Kidney glomerular epithelial cell (primary cell): Measurements from ENCODE around the gene NANOS1.
"Not testable (repeated sequence)": the region's sequence is repeated elsewhere in the genome, so short reads cannot be mapped to it uniquely, and the experiment has no call there.

Experiments used
- DNase-seq: peaks from one replicate; lab custom pipeline; 2025; lab: John Stamatoyannopoulos, UW

The NANOS1 gene

GRCh38 chr10:119007211-119007574 lies 22.3 kb upstream of the NANOS1 start:
- DNase-seq, result no peak

- peak; percentile 7 for DNase-seq
Observed at GRCh38 chr10:119020627-119020946, 8.9 kb upstream of the NANOS1 start.

- no peak for DNase-seq
Observed at GRCh38 chr10:119022846-119023552, 6.5 kb upstream of the NANOS1 start.

- no peak for DNase-seq
Observed at GRCh38 chr10:119023553-119023868, 6.0 kb upstream of the NANOS1 start.

- no peak for DNase-seq
Observed at GRCh38 chr10:119024882-119025281, 4.6 kb upstream of the NANOS1 start.

DNA sequence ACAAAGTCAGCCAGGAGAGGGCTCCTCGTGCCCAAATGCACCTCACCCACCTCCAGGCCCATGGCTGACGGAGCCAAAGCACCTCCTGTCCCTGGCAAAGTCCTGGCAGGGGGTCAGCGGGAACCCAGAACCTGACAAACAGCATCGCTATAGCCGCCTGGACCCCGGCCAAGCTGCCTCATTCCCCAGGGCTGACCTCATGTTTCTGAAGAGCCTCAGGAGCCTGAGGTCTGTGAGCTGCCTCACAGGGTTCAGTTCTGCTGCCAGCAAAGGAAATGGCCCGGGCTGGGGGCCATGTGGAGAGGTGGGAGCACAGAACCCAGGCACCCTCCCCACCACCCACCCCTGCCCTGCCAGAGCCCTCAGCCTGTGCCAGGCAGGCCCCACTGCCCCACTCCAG lies 4.2 kb upstream of the NANOS1 start:
- peak; percentile 14 for DNase-seq

DNA sequence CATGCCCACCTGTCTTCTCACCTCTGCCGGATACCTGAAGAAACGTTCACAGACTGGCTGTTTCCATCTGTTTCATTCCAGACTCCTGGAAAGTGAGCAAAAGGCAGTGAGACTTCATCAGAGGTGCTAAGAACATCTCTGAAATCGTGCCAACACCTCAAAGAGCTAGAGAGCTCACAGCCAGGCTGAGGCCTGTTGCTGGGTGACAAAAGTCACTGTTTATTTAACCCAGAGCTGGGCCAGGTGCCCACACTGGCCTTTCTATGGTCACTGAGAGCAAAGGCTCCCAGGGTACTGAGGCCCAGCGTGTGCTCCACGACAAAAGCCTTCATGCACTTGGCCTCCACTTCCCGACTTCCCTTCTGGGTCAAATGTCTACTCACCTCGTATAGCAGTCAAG lies 3.7 kb upstream of the NANOS1 start:
- DNase-seq, result no peak

- DNase-seq, result no peak
Observed at GRCh38 chr10:119026301-119027110, 3.0 kb upstream of the NANOS1 start.

- not testable (repeated sequence) for DNase-seq
Observed at GRCh38 chr10:119028445-119028899, 1.0 kb upstream of the NANOS1 start.

- peak; percentile 59 for DNase-seq
Observed at GRCh38 chr10:119028900-119029612, 458 bp upstream of the NANOS1 start.

DNA sequence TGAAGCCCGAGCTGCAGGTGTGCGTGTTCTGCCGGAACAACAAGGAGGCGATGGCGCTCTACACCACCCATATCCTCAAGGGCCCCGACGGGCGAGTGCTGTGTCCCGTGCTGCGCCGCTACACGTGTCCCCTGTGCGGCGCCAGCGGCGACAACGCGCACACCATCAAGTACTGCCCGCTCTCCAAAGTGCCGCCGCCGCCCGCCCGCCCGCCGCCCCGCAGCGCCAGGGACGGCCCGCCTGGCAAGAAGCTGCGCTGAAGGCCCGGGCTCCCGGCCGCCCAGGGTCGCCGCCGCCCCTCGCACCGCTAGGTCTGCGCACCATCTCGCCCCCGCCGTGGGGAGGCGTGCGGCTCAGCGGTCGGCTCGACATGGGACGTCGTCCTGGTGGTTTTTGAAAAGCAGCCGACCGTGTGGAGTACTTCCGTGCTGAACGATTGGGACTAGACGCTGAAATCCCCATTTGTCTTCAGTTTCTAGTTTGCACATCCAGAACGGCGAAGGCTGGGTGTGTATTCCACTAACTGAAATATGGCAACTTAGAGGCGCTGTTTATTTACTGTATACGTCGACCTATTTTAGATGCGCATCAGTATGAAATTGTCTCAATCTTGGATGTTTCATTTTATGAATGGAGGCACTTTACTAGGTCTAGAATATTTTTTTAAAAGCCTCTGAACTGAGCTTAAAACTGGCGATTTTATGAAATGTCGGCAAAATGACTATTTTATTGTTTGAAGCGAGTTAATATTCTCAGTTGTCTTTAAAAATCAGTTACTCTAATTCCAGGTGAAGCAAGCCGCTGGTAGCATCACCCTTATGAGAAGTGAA lies 1.1 kb downstream of the NANOS1 start:
- DNase-seq, result peak; percentile 8

DNA sequence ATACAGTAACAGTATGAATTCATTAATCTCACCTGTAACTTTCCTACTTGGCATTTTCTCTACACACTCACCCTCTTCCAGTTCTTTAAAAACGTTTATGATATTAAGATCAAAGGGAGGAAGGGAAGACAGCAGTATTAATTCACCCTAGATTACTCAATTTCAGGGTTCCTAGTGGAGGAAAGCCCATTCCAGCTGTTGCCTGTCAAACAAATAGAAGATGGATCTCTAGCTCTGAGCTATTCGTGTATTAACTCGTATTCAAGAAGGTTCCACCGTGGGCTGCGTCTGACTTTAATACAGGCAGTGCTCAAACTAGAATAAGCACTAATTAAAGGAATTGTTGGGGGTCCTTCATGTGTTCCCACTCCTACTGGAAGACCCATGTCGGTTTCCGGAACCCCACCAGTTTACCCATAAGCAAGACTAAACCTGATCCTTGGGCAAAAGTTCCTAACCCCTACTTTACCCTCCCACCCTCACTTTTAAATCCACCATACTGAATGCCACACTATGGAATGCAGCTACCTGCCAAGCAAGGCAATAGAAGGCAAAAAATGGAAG lies 2.1 kb downstream of the NANOS1 start:
- no peak for DNase-seq

- DNase-seq, result no peak
Observed at GRCh38 chr10:119039161-119039560, 9.6 kb downstream of the NANOS1 start.

DNA sequence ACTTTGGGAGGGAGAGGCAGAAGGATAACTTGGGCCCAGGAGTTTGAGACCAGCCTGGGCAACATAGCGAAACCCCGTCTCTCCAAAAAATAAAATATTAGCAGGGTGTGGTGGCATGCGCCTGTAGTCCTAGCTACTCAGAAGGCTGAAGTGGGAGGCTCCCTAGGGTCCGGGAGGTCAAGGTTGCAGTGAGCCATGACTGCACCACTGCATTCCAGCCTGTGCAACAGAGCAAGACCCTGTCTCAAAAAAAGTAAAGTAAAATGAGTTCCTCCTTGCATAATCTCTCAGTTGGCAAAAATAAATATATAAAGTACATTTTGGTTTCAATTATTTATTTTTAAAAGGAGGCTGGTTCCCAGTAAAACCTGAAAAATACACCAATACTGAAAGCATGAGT lies 11.8 kb downstream of the NANOS1 start:
- peak; percentile 46 for DNase-seq

- no peak for DNase-seq
Observed at GRCh38 chr10:119042169-119042568, 12.7 kb downstream of the NANOS1 start.

DNA sequence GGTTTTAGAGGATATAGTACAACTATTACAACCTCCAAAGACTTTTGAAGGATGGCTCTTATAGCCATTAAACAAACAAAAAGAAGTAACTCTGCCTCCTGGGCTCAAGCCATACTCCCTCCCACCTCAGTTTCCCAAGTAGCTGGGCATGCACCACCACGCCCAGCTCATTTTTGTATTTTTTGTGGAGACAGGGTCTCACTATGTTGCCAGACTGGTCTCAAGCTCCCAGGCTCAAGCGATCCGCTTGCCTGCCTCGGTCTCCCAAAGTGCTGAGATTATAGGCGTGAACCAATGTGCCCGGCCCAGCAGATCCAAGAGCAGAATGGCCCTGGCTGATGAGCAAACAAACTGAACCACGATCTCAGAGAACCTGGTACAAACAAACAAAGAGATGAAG lies 16.0 kb downstream of the NANOS1 start:
- DNase-seq, result no peak

DNA sequence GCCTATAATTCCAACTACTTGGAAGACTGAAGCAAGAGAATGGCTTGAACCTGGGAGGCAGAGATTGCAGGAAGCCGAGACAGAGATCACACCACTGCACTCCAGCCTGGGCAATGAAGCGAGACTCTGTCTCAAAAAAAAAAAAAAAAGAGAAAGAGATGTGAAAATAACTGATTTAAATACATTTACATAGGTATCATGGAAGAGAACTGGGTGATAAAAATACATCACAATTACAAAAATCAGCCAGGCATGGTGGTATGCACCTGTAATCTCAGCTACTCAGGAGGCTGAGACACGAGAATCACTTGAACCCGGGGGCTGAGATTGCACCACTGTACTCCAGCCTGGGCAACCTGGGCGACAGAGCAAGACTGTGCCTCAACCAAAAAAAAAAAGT lies 19.8 kb downstream of the NANOS1 start:
- DNase-seq, result no peak

DNA sequence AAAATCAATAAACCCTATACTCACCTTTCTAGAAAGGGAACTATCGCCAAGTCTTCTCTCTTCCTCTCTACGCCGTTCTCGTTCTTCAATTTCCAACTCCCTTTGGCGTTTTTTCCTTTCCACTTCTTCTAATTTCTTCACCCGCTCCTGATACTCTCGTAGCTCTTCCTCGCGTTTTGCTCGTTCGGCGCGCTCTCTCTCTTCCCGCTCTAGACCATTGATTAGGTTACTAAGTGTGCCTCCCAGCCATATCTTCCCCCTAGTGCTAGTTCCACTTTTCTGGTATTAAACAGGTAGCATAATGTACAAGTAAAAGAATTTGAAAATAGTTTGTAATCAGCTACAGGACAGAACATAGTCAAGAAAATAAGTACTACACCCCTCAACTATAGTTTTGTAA lies 20.3 kb downstream of the NANOS1 start:
- no peak for DNase-seq

- DNase-seq, result no peak
Observed at GRCh38 chr10:119051775-119052174, 22.3 kb downstream of the NANOS1 start.

DNA sequence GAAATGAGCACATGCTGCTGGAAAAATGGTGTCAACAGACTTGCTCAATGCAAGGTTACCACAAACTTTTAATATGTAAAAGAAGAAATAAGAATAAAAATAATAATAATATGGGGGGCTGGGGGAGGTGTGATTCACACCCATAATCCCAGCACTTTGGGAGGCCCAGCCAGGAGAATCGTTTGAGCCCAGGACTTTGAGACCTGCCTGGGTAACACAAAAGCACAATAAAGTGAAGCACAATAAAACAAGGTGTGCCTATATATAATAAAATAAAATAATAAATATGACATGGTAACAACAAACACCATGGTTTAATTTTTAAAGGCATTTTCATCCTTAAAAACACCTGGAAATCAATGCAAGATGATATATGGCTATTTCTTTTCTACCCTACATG lies 26.0 kb downstream of the NANOS1 start:
- DNase-seq, result no peak

DNA sequence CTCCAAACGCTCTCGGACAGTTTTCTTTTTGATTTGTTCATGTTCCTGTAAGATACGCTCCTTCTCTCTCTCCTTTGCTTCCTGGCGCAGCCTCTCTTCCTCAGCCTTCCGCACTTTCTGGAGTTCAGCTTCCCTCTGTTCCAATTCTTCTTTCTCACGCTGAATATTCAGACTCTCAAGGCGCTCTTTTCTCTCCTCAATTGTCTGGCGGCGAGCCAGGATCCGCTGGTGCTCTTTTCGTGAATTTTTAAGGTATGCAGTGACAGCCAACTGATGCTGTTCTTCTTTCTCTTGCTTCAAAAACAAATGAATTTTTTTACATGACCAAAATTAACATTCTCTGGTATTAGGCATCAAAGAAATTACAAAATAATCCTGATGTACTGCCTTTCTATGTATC lies 28.5 kb downstream of the NANOS1 start:
- DNase-seq, result no peak

- DNase-seq, result no peak
Observed at GRCh38 chr10:119059557-119059956, 30.0 kb downstream of the NANOS1 start.
